Activated T-cell treated with anti-CD3 and anti-CD28 coated beads, Interleukin-2, amount 50 U/mL, for 24 hours (primary cell): Measurements from ENCODE around the gene WAS.
"Not testable (repeated sequence)": the region's sequence is repeated elsewhere in the genome, so short reads cannot be mapped to it uniquely, and the experiment has no call there.

Source experiments
- DNase-seq: peaks from one replicate; pipeline ENCODE4 v3.0.0-alpha.2; 2020
- H3K27ac Mint-ChIP-seq: 2 replicates; pipeline ENCODE4 v1.8.0; 2020; ENCODE audit warnings: mild to moderate bottlenecking, mixed read lengths
- H3K27me3 Mint-ChIP-seq: 2 replicates; pipeline ENCODE4 v1.8.0; 2020; ENCODE audit warnings: mixed read lengths
- H3K36me3 Mint-ChIP-seq: 2 replicates; pipeline ENCODE4 v1.8.0; 2020; ENCODE audit warnings: low read depth, mixed read lengths
- H3K4me1 Mint-ChIP-seq: 2 replicates; pipeline ENCODE4 v1.8.0; 2020; ENCODE audit warnings: low read depth, mixed read lengths
- H3K4me3 Mint-ChIP-seq: 2 replicates; pipeline ENCODE4 v1.8.0; 2020; ENCODE audit warnings: mild to moderate bottlenecking, moderate library complexity, mixed read lengths
- H3K9me3 Mint-ChIP-seq: 2 replicates; pipeline ENCODE4 v1.8.0; 2020; ENCODE audit warnings: mixed read lengths

WAS gene

DNA sequence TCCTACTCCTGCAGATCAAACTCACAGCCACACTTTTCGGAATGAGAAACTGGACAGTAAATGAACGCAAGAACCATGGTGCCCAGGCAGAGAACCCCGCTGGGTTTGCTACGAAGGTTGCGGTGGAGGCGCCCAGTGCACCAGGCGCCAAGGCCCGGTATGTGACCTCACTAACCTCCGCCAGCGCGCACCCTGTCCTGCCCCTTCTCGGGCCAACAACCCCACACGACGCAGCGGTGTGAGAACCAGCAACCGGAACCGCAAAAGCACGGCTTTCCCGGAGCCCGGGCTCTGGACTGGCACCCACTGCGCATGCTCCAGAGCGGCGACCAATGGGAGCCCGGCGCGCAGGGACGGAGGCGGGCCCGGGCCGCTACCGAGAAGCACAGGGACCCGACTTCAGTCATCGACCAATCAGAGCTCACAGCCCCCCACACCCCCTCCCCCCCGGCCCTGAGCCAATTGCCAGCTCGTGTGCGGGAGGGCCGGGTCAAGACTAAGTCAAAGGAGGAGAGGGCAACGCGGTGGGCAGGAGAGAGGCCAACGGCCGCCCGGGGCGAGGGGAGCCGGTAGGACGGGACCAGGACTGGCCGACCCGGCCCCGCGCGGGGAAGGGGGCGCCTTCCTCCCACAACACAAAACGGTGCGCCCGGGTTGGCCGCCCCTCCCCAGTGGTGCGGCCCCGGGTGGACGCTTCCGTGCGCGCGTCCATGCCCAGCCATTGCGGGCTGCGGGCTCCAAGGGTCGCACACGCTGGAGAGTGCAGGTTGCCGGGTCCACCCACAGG is 7.3 kb upstream of the WAS start:
- H3K4me1 Mint-ChIP-seq: peaks cover 32% of the 10 kb centered on the region
- H3K9me3 Mint-ChIP-seq: no peaks in the 10 kb centered on the region
- H3K36me3 Mint-ChIP-seq: peaks cover 7% of the 10 kb centered on the region
- peaks cover 23% of the 10 kb centered on the region for H3K27me3 Mint-ChIP-seq
- H3K27ac Mint-ChIP-seq: peak overlapping the region; percentile 94
- peak overlapping the region; percentile 87 for H3K4me3 Mint-ChIP-seq
- peak; percentile 89 for DNase-seq

DNA sequence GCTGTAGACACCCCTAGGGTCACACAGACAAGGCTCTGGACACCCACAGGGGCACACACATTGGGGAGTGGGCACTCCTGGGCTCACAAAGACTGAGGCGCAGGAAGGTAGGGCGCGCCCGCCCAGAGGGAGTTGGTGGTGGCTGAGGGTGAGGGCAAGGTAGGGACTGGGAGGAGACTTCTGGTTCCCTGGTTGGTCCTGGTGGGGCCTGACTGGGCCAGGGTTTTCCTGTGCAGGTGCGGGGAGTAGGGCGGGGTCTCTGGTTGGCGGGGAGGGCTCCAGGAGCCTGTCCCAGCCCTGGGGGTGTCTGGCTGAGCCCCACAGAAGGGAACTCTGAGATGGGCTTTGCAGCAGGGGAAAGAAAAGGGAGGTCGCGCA is 6.7 kb upstream of the WAS start:
- H3K9me3 Mint-ChIP-seq: no peaks in the 10 kb centered on the region
- peak overlapping the region; percentile 87 for H3K4me3 Mint-ChIP-seq
- DNase-seq: no peak

DNA sequence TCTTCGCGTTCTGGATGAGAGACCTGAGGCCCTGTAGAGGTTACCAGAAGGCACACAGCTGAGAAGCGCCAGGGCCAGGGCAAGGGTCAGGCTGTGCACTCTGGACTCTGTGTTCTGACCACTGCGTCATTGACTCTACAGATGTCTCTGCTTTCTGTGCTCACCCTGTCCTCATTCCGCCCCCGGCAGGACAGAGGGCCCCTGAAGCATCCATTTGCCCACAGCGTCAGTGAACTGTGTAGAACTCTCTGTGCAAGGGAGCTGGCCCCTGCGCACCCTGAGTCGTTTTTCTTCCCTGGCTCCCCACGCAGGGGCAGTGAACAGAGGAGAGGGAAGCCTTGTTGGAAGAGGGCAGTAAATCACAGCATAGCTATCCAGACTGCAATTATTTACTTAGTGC is 6.1 kb upstream of the WAS start:
- peaks cover 7% of the 10 kb centered on the region for H3K36me3 Mint-ChIP-seq
- peak overlapping the region; percentile 94 for H3K27ac Mint-ChIP-seq
- H3K4me3 Mint-ChIP-seq: peak overlapping the region; percentile 87
- peaks cover 21% of the 10 kb centered on the region for H3K27me3 Mint-ChIP-seq
- H3K4me1 Mint-ChIP-seq: peaks cover 34% of the 10 kb centered on the region
- no peak for DNase-seq
- no peaks in the 10 kb centered on the region for H3K9me3 Mint-ChIP-seq

More for the DNA sequence above, 6.7 kb upstream of the WAS start:
- Mint-ChIP-seq H3K36me3 (peaks cover 7% of the 10 kb centered on the region), H3K4me1 (peaks cover 32% of the 10 kb centered on the region), H3K27ac (peak overlapping the region; percentile 94), H3K27me3 (peaks cover 23% of the 10 kb centered on the region)

DNA sequence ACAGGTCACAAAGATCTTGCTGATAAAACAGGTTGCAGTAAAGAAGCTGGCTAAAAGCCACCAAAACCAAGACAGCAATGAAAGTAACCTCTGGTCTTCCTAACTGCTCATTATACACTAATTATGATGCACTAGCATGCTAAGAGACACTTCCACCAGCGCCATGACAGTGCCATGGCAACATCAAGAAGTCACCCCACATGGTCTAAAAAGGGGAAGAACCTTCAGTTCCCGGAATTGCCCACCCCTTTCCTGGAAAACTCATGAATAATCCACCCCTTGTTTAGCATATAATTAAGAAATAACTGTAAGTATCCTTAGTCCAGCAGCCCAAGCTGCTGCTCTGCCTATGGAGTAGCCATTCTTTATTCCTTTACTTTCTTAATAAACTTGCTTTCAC is 3.1 kb upstream of the WAS start:
- Mint-ChIP-seq H3K4me1 (peaks cover 49% of the 10 kb centered on the region), H3K36me3 (peaks cover 25% of the 10 kb centered on the region), H3K27ac (peak overlapping the region; percentile 72), H3K27me3 (peaks cover 17% of the 10 kb centered on the region)
- DNase-seq, H3K4me3 Mint-ChIP-seq, H3K9me3 Mint-ChIP-seq: not testable (repeated sequence)

DNA sequence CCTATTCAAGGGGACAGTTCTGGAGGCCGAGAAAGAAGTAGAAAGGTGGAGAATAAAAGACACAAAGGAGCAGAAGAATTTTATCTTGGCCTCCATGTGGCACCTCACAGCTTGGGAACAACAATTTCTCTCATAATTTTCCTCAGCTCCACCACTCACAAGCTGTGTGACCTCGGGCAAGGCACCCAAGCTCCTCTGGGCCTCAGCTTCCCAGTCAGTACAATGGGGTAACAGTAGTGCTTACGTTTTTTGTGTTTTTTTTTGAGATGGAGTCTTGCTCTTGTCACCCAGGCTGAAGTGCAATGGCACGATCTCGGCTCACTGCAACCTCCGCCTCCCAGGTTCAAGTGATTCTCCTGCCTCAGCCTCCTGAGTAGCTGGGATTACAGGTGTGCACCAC is 2.7 kb upstream of the WAS start:
- peaks cover 27% of the 10 kb centered on the region for H3K36me3 Mint-ChIP-seq
- H3K27me3 Mint-ChIP-seq: peaks cover 14% of the 10 kb centered on the region
- peak overlapping the region; percentile 72 for H3K27ac Mint-ChIP-seq
- not testable (repeated sequence) for DNase-seq, H3K9me3 Mint-ChIP-seq, H3K4me3 Mint-ChIP-seq
- peaks cover 50% of the 10 kb centered on the region for H3K4me1 Mint-ChIP-seq

GRCh38 chrX:48681539-48682183 is 1.9 kb upstream of the WAS start:
- no peaks in the 10 kb centered on the region for H3K9me3 Mint-ChIP-seq
- peak overlapping the region; percentile 45 for H3K27ac Mint-ChIP-seq
- peaks cover 17% of the 10 kb centered on the region for H3K27me3 Mint-ChIP-seq
- no peak for DNase-seq
- peaks cover 32% of the 10 kb centered on the region for H3K36me3 Mint-ChIP-seq
- H3K4me1 Mint-ChIP-seq: peaks cover 56% of the 10 kb centered on the region
- no peak overlapping the region for H3K4me3 Mint-ChIP-seq

- Mint-ChIP-seq H3K36me3 (peaks cover 39% of the 10 kb centered on the region), H3K27me3 (peaks cover 13% of the 10 kb centered on the region), H3K27ac (peak overlapping the region; percentile 87), H3K4me3 (peak overlapping the region; percentile 81), H3K4me1 (peaks cover 58% of the 10 kb centered on the region)
- not testable (repeated sequence) for H3K9me3 Mint-ChIP-seq, DNase-seq
These were observed 804 bp upstream of the WAS start for GRCh38 chrX:48682795-48683194.

GRCh38 chrX:48684134-48684533 is 535 bp downstream of the WAS start:
- peaks cover 9% of the 10 kb centered on the region for H3K27me3 Mint-ChIP-seq

DNA sequence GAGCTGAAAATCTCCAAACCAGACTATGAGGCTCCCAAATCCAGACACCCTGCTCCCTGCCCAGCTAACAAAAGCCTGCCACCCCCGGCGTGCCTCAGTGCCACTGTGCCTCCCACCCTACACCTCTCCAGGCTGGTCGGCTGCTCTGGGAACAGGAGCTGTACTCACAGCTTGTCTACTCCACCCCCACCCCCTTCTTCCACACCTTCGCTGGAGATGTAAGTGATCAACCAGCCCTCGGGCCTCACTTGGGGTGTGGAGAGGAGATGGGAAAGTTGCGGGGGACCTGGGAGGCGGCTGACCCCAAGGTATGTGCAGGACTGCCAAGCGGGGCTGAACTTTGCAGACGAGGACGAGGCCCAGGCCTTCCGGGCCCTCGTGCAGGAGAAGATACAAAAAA is 1.8 kb downstream of the WAS start:
- peak overlapping the region; percentile 81 for H3K4me3 Mint-ChIP-seq
- DNase-seq: no peak
- peaks cover 9% of the 10 kb centered on the region for H3K27me3 Mint-ChIP-seq
- H3K4me1 Mint-ChIP-seq: peaks cover 43% of the 10 kb centered on the region
- H3K36me3 Mint-ChIP-seq: peaks cover 57% of the 10 kb centered on the region
- H3K27ac Mint-ChIP-seq: peak overlapping the region; percentile 87
- H3K9me3 Mint-ChIP-seq: no peaks in the 10 kb centered on the region

More at GRCh38 chrX:48684134-48684533, 535 bp downstream of the WAS start:
- DNase-seq: no peak
- Mint-ChIP-seq H3K9me3 (no peaks in the 10 kb centered on the region), H3K36me3 (peaks cover 48% of the 10 kb centered on the region), H3K4me3 (peak overlapping the region; percentile 81), H3K4me1 (peaks cover 50% of the 10 kb centered on the region), H3K27ac (peak overlapping the region; percentile 87)

DNA sequence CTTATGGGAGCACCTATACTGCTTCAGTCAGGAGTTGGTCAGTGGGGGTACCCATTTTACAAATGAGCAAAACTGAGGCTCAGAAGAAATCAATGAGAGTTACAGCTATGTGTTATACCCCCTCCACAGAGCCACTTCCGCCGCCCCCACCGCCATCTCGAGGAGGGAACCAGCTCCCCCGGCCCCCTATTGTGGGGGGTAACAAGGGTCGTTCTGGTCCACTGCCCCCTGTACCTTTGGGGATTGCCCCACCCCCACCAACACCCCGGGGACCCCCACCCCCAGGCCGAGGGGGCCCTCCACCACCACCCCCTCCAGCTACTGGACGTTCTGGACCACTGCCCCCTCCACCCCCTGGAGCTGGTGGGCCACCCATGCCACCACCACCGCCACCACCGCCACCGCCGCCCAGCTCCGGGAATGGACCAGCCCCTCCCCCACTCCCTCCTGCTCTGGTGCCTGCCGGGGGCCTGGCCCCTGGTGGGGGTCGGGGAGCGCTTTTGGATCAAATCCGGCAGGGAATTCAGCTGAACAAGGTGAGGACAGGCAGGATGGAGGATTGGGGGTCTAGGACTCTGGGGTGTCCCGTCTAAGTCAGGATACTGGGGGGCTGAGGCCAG is 5.0 kb downstream of the WAS start:
- Mint-ChIP-seq H3K36me3 (peaks cover 66% of the 10 kb centered on the region), H3K27ac (no peak overlapping the region), H3K4me3 (no peak overlapping the region), H3K9me3 (no peaks in the 10 kb centered on the region), H3K4me1 (peaks cover 29% of the 10 kb centered on the region), H3K27me3 (peaks cover 4% of the 10 kb centered on the region)
- DNase-seq: no peak

DNA sequence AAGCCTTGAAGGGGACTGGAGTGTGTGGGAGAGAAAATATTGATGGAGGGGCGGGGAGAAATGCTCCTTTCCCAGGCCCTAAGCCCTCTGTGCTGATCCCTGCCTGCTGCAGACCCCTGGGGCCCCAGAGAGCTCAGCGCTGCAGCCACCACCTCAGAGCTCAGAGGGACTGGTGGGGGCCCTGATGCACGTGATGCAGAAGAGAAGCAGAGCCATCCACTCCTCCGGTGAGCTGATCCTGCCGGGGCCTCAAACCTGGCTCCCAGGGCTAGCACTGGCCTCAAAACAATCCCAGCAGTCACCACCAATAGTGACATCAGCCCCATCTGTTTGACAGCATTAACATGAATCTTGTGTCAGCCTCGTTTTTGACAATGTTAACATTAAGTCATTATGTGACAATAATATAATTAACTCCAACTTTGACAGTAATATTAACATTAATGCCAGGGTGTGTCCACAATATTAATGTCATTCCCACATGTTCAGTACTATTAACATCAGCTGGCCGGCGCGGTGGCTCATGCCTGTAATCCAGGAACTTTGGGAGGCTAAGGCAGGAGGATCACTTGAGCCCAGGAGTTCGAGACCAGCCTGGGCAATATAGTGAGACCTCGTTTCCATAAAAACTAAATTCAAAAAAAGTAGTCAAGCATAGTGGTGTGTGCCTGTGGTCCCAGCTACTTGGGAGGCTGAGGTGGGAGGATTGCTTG is 5.8 kb downstream of the WAS start:
- Mint-ChIP-seq H3K4me1 (peaks cover 27% of the 10 kb centered on the region), H3K9me3 (no peaks in the 10 kb centered on the region), H3K4me3 (no peak overlapping the region), H3K27me3 (peaks cover 4% of the 10 kb centered on the region), H3K27ac (no peak overlapping the region), H3K36me3 (peaks cover 59% of the 10 kb centered on the region)
- DNase-seq: no peak

GRCh38 chrX:48691746-48692145 is 8.1 kb downstream of the WAS start:
- H3K9me3 Mint-ChIP-seq, H3K27me3 Mint-ChIP-seq, H3K27ac Mint-ChIP-seq, H3K4me3 Mint-ChIP-seq, DNase-seq: not testable (repeated sequence)
- Mint-ChIP-seq H3K36me3 (peaks cover 40% of the 10 kb centered on the region), H3K4me1 (peaks cover 22% of the 10 kb centered on the region)

DNA sequence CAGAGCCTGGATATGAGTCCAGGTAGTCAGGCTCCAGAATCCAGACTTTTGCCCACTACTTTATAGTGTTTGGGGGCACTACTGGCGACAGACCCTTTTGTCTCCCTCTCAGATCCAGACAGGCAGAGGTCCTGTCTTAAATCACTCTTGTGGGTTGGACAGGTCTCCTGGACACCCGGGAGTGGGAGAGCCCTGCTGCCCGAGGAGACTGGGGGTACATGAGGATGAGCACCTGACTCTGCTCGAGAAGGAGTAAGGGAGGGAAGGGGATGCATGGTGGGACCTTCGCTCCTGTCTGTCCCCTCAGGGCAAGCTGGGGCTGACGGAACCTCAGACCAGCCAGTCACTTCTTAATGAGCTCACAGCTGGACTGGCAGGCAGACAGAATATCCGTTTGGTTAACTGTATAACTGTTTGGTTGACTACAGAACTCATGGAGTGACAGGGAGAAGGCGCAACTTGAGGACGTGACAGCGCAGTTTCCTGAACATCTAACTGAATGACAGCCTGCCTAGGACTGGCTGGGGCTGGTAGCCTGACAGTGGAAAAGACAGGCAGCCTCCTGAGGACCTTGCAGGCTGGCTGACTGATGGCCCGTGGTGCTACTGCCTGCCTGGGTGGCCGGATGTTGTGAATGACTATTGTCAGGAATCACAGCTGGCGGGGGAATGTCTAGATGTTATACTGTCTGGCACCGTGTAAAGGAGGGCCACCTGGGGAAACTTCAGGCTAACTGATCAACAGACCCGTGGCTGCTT is 11.4 kb downstream of the WAS start:
- Mint-ChIP-seq H3K9me3 (no peaks in the 10 kb centered on the region), H3K36me3 (peaks cover 34% of the 10 kb centered on the region), H3K4me1 (peaks cover 24% of the 10 kb centered on the region), H3K4me3 (peak overlapping the region; percentile 90), H3K27ac (peak overlapping the region; percentile 90), H3K27me3 (peaks cover 9% of the 10 kb centered on the region)
- no peak for DNase-seq

GRCh38 chrX:48695534-48695896 is 11.9 kb downstream of the WAS start:
- DNase-seq: no peak
- Mint-ChIP-seq H3K27ac (peak overlapping the region; percentile 90), H3K4me3 (peak overlapping the region; percentile 90), H3K36me3 (peaks cover 32% of the 10 kb centered on the region), H3K9me3 (no peaks in the 10 kb centered on the region), H3K4me1 (peaks cover 25% of the 10 kb centered on the region), H3K27me3 (peaks cover 9% of the 10 kb centered on the region)
